ENCODE data around the gene MEGF8. TPM values are rescaled to one million over a fixed set of nuclear protein-coding genes. Genes with fewer than 3 reads are reported as not detected.

Gene MEGF8
- total and polyA plus RNA-seq, 9 of the 15 experiments (the other 6 are each of a cell fraction or from before 2014, with no cell fraction given): 0.28 to 13.1 (median 3.0) TPM

DNA sequence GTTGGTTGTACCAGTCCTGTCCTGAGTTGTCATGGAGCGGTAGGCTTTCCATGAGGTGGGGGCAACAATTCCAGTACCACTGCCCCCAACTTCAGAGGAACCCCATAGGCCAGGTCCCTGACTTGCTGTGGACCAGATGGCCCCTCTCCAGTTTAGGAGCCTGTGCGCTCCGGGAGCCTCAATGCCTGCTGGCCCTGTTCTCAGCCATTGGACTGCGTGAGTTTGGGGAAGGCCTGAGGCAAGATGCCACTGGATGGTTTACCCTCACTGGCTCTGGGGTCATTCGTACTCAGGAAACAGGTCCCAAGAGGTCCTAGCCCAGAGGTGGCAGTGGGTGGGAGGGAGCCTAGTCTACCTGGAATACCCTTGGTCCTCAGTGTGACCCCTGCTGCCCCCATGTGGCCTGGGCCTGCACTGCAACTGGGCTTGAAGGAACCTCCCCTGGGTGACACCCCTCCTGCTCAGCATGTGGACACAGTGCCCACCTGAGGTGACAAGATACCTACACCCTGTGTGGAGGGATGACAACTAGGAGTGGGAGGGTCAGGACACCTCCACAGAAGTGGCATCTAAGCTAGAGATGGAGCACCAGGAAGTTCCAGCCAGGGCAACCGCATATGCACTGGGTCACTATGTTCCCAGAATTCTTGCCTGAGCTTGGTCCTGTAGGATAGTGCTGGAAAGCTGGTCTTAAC, 29.5 kb upstream of the MEGF8 start (continued):
- TF ChIP-seq TAF9B (IDR thresholded peaks at IDR 0.05; ENCODE audit: partially characterized antibody) (no peak), NBN (IDR thresholded peaks at IDR 0.05; ENCODE audit: low read depth) (no peak), ZNF644 (tag; IDR thresholded peaks at IDR 0.05; ENCODE audit: low read depth) (no peak), NCOA2 (IDR thresholded peaks at IDR 0.05; ENCODE audit: partially characterized antibody in 2 of 2) (no peak), SUPT5H (IDR thresholded peaks at IDR 0.05) (peak; percentile 63; the same call in 1 of the 2 replicates), C11orf30 (IDR thresholded peaks at IDR 0.05; ENCODE audit: low read depth) (no peak), MTA3 (IDR thresholded peaks at IDR 0.05; ENCODE audit: borderline replicate concordance) (no peak), HDAC2 (IDR thresholded peaks at IDR 0.05) (no peak), BRF1 (IDR thresholded peaks at IDR 0.05; ENCODE audit: borderline replicate concordance, extremely low read depth, insufficient read length) (no peak), ZSCAN32 (CRISPR knock-in tag; IDR thresholded peaks at IDR 0.05) (no peak), NRF1 (conservative IDR thresholded peaks at IDR 0.05 in 1 of 2, IDR thresholded peaks at IDR 0.05 in 1 of 2) (no peak; a peak in 1 of 4 replicates), KAT7 (CRISPR knock-in tag; IDR thresholded peaks at IDR 0.05; ENCODE audit: borderline replicate concordance) (no peak), ZNF282 (CRISPR knock-in tag; IDR thresholded peaks at IDR 0.05) (no peak), ZNF785 (CRISPR knock-in tag; IDR thresholded peaks at IDR 0.05) (no peak), POLR2G (IDR thresholded peaks at IDR 0.05; ENCODE audit: low read depth, low read length) (peak; percentile 29; the same call in 1 of the 2 replicates), ZNF740 (CRISPR knock-in tag; IDR thresholded peaks at IDR 0.05) (no peak), ZNF740 (tag; IDR thresholded peaks at IDR 0.05) (no peak), CHD1 (IDR thresholded peaks at IDR 0.05; ENCODE audit: low read length) (no peak), HDGF (IDR thresholded peaks at IDR 0.05) (peak; percentile 37; the same call in 1 of the 2 replicates), TAF1 (IDR thresholded peaks at IDR 0.05; ENCODE audit: control insufficient read depth, extremely low read depth, insufficient read depth, low read length, severe bottlenecking) (no peak), EZH2 (IDR thresholded peaks at IDR 0.05; ENCODE audit: borderline replicate concordance, low read depth, low read length) (no peak), XRCC3 (IDR thresholded peaks at IDR 0.05) (no peak), MYC (IDR thresholded peaks at IDR 0.05; ENCODE audit: low read depth, low read length) (0 out of 2 replicates have a peak, but pooled peaks have one; percentile 37), MYC (CRISPR knock-in tag; IDR thresholded peaks at IDR 0.05; ENCODE audit: borderline replicate concordance, low read depth) (peak; percentile 45; the same call in 1 of the 2 replicates), FOSL1 (tag; conservative IDR thresholded peaks at IDR 0.05) (no peak), PTBP1 (IDR thresholded peaks at IDR 0.05; ENCODE audit: low read depth, low read length) (no peak), DMBX1 (CRISPR knock-in tag; IDR thresholded peaks at IDR 0.05; ENCODE audit: borderline replicate concordance) (no peak), ZBTB7A (IDR thresholded peaks at IDR 0.05; ENCODE audit: borderline replicate concordance, control insufficient read depth, low read depth, low read length) (peak; percentile 61; the same call in 1 of the 2 replicates), HNRNPUL1 (IDR thresholded peaks at IDR 0.05; ENCODE audit: low read length) (no peak), TFAM (CRISPR knock-in tag; conservative IDR thresholded peaks at IDR 0.05) (no peak)
- TF ChIP-seq, protein P1, sequence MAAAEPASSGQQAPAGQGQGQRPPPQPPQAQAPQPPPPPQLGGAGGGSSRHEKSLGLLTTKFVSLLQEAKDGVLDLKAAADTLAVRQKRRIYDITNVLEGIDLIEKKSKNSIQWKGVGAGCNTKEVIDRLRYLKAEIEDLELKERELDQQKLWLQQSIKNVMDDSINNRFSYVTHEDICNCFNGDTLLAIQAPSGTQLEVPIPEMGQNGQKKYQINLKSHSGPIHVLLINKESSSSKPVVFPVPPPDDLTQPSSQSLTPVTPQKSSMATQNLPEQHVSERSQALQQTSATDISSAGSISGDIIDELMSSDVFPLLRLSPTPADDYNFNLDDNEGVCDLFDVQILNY (CRISPR knock-in tag; IDR thresholded peaks at IDR 0.05): no peak

Data from K562 (cell line).